SK-N-SH (cell line): ENCODE results near the gene PPP1R27. TPM values are rescaled to one million over a fixed set of nuclear protein-coding genes. Genes with fewer than 3 reads are reported as not detected.

Source experiments
- CTCF ChIA-PET: fragments of 300-600, 350-600 bp; formaldehyde crosslinking; extraction: SDS; loops from one replicate; lab custom pipeline; 2021; lab: Yijun Ruan, JAX
- POLR2A ChIA-PET: fragments of 350-600 bp; sonication (Branson Sonifier 250); formaldehyde crosslinking; extraction: SDS; loops from one replicate; lab custom pipeline; 2020; ENCODE audit warnings: antibody characterized with exemption, inconsistent platforms; lab: Yijun Ruan, JAX
- DNase-seq: peaks from one replicate; pipeline ENCODE4 v3.0.0; 2012
- H2AFZ ChIP-seq: fragments of 200-600 bp; sonication (generic); 2 replicates; pipeline ENCODE4 v1.8.1; 2016; ENCODE audit warnings: antibody characterized with exemption, mild to moderate bottlenecking, low read depth
- H3F3A ChIP-seq: fragments of 200-600 bp; sonication (generic); replicated peaks from 2 replicates; pipeline ENCODE3; 2016; ENCODE audit warnings: antibody characterized with exemption, mild to moderate bottlenecking; ENCODE audit not compliant: insufficient read depth
- H3K27ac ChIP-seq, 2 experiments: fragments of 200-500 bp in 1 of 2; fragments of 200-600 bp in 1 of 2; sonication (Bioruptor generic) in 1 of 2; sonication (generic), shearing (Covaris generic) in 1 of 2; 2 replicates each; pipeline versions ENCODE4 v1.5.1 to v1.6.1; 2014 to 2016; ENCODE audit warnings: low read depth in 2 of 2, inconsistent platforms in 1 of 2, low read length in 1 of 2, mild to moderate bottlenecking in 1 of 2, mixed read lengths in 1 of 2
- H3K27me3 ChIP-seq: fragments of 200-600 bp; sonication (generic), shearing (Covaris generic); 2 replicates; pipeline ENCODE4 v1.6.1; 2016; ENCODE audit warnings: mixed run types; ENCODE audit not compliant: insufficient read depth
- H3K36me3 ChIP-seq, 2 experiments: fragments of 200-500 bp in 1 of 2; fragments of 200-600 bp in 1 of 2; sonication (Bioruptor generic) in 1 of 2; sonication (generic) in 1 of 2; replicated peaks in 1 of 2; 2 replicates each; pipeline versions ENCODE3 to v1.5.1; 2014 to 2016; ENCODE audit warnings: low read length in 1 of 2, mild to moderate bottlenecking in 1 of 2; ENCODE audit not compliant: insufficient read depth in 2 of 2, control insufficient read depth in 1 of 2
- H3K4me1 ChIP-seq, 2 experiments: fragments of 200-500 bp in 1 of 2; fragments of 200-600 bp in 1 of 2; sonication (Bioruptor generic) in 1 of 2; sonication (generic), shearing (Covaris generic) in 1 of 2; 2 replicates each; pipeline versions ENCODE4 v1.5.1 to v1.6.1; 2014 to 2016; ENCODE audit warnings: low read depth in 1 of 2, low read length in 1 of 2, mixed run types in 1 of 2; ENCODE audit not compliant: insufficient read depth in 2 of 2, control insufficient read depth in 1 of 2
- H3K4me2 ChIP-seq: fragments of 200-600 bp; sonication (generic), shearing (Covaris generic); 2 replicates; pipeline ENCODE4 v1.6.1; 2017; ENCODE audit warnings: mixed run types
- H3K4me3 ChIP-seq, 2 experiments: fragments of 200-500 bp in 1 of 2; fragments of 200-600 bp in 1 of 2; sonication (Bioruptor generic) in 1 of 2; sonication (generic), shearing (Covaris generic) in 1 of 2; 2 replicates each; pipeline versions ENCODE4 v1.5.1 to v1.8.1; 2014 to 2016; ENCODE audit warnings: low read depth in 2 of 2, inconsistent platforms in 1 of 2, low read length in 1 of 2, mild to moderate bottlenecking in 1 of 2, mixed read lengths in 1 of 2, moderate library complexity in 1 of 2
- H3K79me2 ChIP-seq: fragments of 200-600 bp; sonication (generic); 2 replicates; pipeline ENCODE4 v1.8.1; 2017; ENCODE audit warnings: mild to moderate bottlenecking; ENCODE audit not compliant: insufficient read depth
- H3K9ac ChIP-seq: fragments of 200-600 bp; sonication (generic); 2 replicates; pipeline ENCODE4 v1.6.1; 2017; ENCODE audit warnings: mixed run types
- H3K9me2 ChIP-seq: fragments of 200-600 bp; sonication (generic); 2 replicates; pipeline ENCODE4 v1.6.1; 2017; ENCODE audit warnings: mixed run types
- H3K9me3 ChIP-seq: fragments of 200-600 bp; sonication (generic); 2 replicates; pipeline ENCODE4 v1.6.1; 2017; ENCODE audit warnings: mixed run types, mild to moderate bottlenecking, moderate library complexity
- H4K20me1 ChIP-seq: fragments of 200-600 bp; sonication (generic); 2 replicates; pipeline ENCODE4 v1.6.1; 2017; ENCODE audit warnings: mild to moderate bottlenecking, mixed run types; ENCODE audit not compliant: insufficient read depth
- CHD2 ChIP-seq: fragments of 150-350 bp; IDR thresholded peaks from 2 replicates; pipeline ENCODE4 v1.6.1; 2018; ENCODE audit warnings: low read length; ENCODE audit not compliant: partially characterized antibody
- ELF1 ChIP-seq: IDR thresholded peaks from 2 replicates; pipeline ENCODE4 v1.4.0; 2012
- EP300 ChIP-seq, 2 experiments: IDR thresholded peaks; 2 replicates each; pipeline versions ENCODE4 v1.4.0 to v1.6.1; 2012; ENCODE audit warnings: borderline replicate concordance in 1 of 2, low read depth in 1 of 2, low read length in 1 of 2
- EZH2phosphoT487 ChIP-seq: fragments of 200-600 bp; sonication (generic); IDR thresholded peaks from 2 replicates; pipeline ENCODE4 v1.6.1; 2017; ENCODE audit warnings: low read depth, mixed run types, mild to moderate bottlenecking, antibody characterized with exemption, moderate library complexity, borderline replicate concordance
- FOSL2 ChIP-seq: IDR thresholded peaks from 2 replicates; pipeline ENCODE4 v1.4.0; 2012; ENCODE audit warnings: low read depth, mild to moderate bottlenecking, moderate library complexity, borderline replicate concordance
- FOXJ3 ChIP-seq: sonication (generic); formaldehyde crosslinking; IDR thresholded peaks from 2 replicates; pipeline ENCODE4 v1.5.1; 2020; ENCODE audit warnings: mild to moderate bottlenecking, missing genetic modification reagents
- FOXM1 ChIP-seq: IDR thresholded peaks from 2 replicates; pipeline ENCODE4 v1.4.0; 2012; ENCODE audit warnings: low read depth, mild to moderate bottlenecking
- GABPA ChIP-seq: IDR thresholded peaks from 2 replicates; pipeline ENCODE4 v1.4.0; 2012; ENCODE audit warnings: low read depth, mild to moderate bottlenecking
- MXI1 ChIP-seq: IDR thresholded peaks from 2 replicates; pipeline ENCODE4 v1.6.1; 2012; ENCODE audit warnings: mild to moderate bottlenecking, low read depth, low read length, improper control_type of control experiment
- NFIC ChIP-seq: IDR thresholded peaks from 2 replicates; pipeline ENCODE4 v1.4.0; 2012; ENCODE audit warnings: borderline replicate concordance
- NRF1 ChIP-seq: IDR thresholded peaks from 2 replicates; pipeline ENCODE4 v1.6.1; 2012; ENCODE audit warnings: low read depth, mild to moderate bottlenecking, low read length
- RFX5 ChIP-seq: IDR thresholded peaks from 2 replicates; pipeline ENCODE4 v1.6.1; 2012; ENCODE audit warnings: mild to moderate bottlenecking, improper control_type of control experiment, low read length
- SIN3A ChIP-seq: IDR thresholded peaks from 2 replicates; pipeline ENCODE4 v1.6.1; 2012; ENCODE audit warnings: low read depth, mild to moderate bottlenecking, low read length, moderate library complexity, borderline replicate concordance
- SMC3 ChIP-seq: IDR thresholded peaks from 2 replicates; pipeline ENCODE4 v1.6.1; 2012; ENCODE audit warnings: low read depth, low read length, improper control_type of control experiment
- TAF1 ChIP-seq: IDR thresholded peaks from 2 replicates; pipeline ENCODE4 v1.6.1; 2012; ENCODE audit warnings: low read depth, mild to moderate bottlenecking, low read length, moderate library complexity, borderline replicate concordance
- TCF12 ChIP-seq: IDR thresholded peaks from 2 replicates; pipeline ENCODE4 v1.4.0; 2012
- TEAD4 ChIP-seq: IDR thresholded peaks from 2 replicates; pipeline ENCODE4 v1.4.0; 2012; ENCODE audit warnings: mild to moderate bottlenecking, borderline replicate concordance; ENCODE audit not compliant: insufficient read depth
- WGBS: methylation state at CpG from one replicate; pipeline ENCODE4 v1.1.6; 2017; ENCODE audit warnings: low lambda C conversion rate; 5-methylcytosine and 5-hydroxymethylcytosine counted together
- polyA plus RNA-seq, 3 experiments: library from polyadenylated mRNA; depleted of rRNA; stranded (reverse); fragments of >200 nt; gene quantifications; 2 replicates each; pipeline ENCODE4 v1.2.3, GENCODE V29; 2012
- TF ChIP-seq, protein P1 (sequence below): fragments of 150-350 bp; IDR thresholded peaks from 2 replicates; pipeline ENCODE4 v1.6.1; 2017; ENCODE audit warnings: antibody characterized with exemption, low read length, low read depth, borderline replicate concordance
- TF ChIP-seq, protein P2 (sequence below): IDR thresholded peaks from 2 replicates; pipeline ENCODE4 v1.4.0; 2012; ENCODE audit warnings: low read depth, borderline replicate concordance
- TF ChIP-seq, protein P3 (sequence below): IDR thresholded peaks from 2 replicates; pipeline ENCODE4 v1.6.1; 2012; ENCODE audit warnings: mild to moderate bottlenecking, low read depth, low read length, moderate library complexity
- TF ChIP-seq, protein P4 (sequence below): IDR thresholded peaks from 2 replicates; pipeline ENCODE4 v1.4.0; 2012; ENCODE audit warnings: low read depth
- TF ChIP-seq, protein P5 (sequence below): IDR thresholded peaks from 2 replicates; pipeline ENCODE4; 2012

Gene PPP1R27
- polyA plus RNA-seq, 1 of the 3 experiments (the other 2 are of a cell fraction), result 0.07 TPM

DNA sequence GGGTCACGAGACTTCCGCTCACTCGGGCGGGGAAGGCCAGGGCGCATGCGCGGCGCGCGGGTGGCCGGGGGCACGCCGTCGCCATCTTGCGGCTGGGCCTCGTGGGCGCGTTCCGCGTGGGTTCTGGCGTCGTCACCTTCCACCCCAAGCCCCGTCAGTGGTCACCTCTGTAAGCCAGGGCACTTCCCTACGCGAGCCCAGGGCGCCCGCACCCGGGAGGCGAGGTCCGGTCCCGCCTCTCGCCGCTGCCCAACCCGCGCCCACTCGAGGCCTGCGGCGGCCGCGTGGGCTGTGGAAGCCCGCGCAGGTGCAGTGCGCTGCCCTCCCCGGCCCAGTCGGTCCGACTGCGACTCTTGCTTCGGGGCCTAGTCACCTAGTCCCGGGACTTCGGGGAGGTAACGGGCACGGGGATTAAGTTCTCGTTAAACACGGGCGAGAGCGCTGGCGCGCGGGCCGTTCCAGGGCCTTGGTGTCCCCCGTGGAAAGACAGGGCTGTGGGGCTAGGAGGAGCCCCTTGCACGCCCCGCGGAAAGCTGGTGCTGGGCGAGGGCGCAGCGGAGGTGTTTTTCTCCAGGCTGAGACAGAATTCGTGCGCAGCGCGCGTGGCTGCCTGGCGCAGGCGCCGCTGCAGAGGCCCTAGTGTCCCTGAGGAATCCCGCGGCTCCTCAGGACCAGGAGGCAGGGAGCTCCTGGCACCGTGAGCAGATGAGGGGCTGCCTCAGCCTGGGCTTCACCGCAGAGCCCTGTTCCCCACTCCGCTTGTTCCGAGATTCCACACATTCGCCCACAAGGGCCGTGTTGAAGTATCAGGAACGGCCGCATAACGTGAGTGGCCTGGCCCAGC lies 36.8 kb upstream of the PPP1R27 start:
- Histone ChIP-seq H3K4me3 (peak overlapping the region; percentile 82 to 83), H3K4me2 (peak overlapping the region; percentile 100), H3K27ac (peak overlapping the region; percentile 95), H3K27me3 (no peaks in the 10 kb centered on the region), H3F3A (peaks cover 70% of the 10 kb centered on the region), H2AFZ (peak overlapping the region; percentile 69), H3K9me2 (no peaks in the 10 kb centered on the region), H4K20me1 (peaks cover 34% of the 10 kb centered on the region), H3K4me1 (peaks cover 24 to 40% of the 10 kb centered on the region in 2 experiments; a peak in 3 of 4 replicates), H3K9ac (peak overlapping the region; percentile 99), H3K36me3 (peaks cover 15 to 22% of the 10 kb centered on the region in 2 experiments), H3K9me3 (no peaks in the 10 kb centered on the region), H3K79me2 (peaks cover 51% of the 10 kb centered on the region)
- WGBS, result 6% methylated on average over 28 of the region's 86 CpGs
- peak; percentile 100 for DNase-seq
- ChIA-PET POLR2A (interaction anchor here (0.5 to 2.4 kb wide), 11 partner anchors 10 to 344 kb away, joined by 3 to 16 read pairs (median 5); partner anchors contain the start of genes ARL16, HGS, MAFG and MCRIP1), CTCF (interaction anchor here (1.0 to 6.9 kb wide), 11 partner anchors 10 to 150 kb away, joined by 3 to 54 read pairs (median 22); partner anchors contain the start of genes ALYREF, ANAPC11, CENPX and LRRC45)
- TF ChIP-seq, protein P1, sequence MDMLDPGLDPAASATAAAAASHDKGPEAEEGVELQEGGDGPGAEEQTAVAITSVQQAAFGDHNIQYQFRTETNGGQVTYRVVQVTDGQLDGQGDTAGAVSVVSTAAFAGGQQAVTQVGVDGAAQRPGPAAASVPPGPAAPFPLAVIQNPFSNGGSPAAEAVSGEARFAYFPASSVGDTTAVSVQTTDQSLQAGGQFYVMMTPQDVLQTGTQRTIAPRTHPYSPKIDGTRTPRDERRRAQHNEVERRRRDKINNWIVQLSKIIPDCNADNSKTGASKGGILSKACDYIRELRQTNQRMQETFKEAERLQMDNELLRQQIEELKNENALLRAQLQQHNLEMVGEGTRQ, result no peak; the same call in 1 of the 2 replicates
- no peak for TF ChIP-seq SMC3
- peak; percentile 77 for TF ChIP-seq MXI1
- TF ChIP-seq, protein P2, sequence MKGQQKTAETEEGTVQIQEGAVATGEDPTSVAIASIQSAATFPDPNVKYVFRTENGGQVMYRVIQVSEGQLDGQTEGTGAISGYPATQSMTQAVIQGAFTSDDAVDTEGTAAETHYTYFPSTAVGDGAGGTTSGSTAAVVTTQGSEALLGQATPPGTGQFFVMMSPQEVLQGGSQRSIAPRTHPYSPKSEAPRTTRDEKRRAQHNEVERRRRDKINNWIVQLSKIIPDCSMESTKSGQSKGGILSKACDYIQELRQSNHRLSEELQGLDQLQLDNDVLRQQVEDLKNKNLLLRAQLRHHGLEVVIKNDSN, result peak; percentile 90
- no peak for TF ChIP-seq EZH2phosphoT487
- peak; percentile 54; the same call in 1 of the 2 replicates for TF ChIP-seq TEAD4
- TF ChIP-seq, protein P3, sequence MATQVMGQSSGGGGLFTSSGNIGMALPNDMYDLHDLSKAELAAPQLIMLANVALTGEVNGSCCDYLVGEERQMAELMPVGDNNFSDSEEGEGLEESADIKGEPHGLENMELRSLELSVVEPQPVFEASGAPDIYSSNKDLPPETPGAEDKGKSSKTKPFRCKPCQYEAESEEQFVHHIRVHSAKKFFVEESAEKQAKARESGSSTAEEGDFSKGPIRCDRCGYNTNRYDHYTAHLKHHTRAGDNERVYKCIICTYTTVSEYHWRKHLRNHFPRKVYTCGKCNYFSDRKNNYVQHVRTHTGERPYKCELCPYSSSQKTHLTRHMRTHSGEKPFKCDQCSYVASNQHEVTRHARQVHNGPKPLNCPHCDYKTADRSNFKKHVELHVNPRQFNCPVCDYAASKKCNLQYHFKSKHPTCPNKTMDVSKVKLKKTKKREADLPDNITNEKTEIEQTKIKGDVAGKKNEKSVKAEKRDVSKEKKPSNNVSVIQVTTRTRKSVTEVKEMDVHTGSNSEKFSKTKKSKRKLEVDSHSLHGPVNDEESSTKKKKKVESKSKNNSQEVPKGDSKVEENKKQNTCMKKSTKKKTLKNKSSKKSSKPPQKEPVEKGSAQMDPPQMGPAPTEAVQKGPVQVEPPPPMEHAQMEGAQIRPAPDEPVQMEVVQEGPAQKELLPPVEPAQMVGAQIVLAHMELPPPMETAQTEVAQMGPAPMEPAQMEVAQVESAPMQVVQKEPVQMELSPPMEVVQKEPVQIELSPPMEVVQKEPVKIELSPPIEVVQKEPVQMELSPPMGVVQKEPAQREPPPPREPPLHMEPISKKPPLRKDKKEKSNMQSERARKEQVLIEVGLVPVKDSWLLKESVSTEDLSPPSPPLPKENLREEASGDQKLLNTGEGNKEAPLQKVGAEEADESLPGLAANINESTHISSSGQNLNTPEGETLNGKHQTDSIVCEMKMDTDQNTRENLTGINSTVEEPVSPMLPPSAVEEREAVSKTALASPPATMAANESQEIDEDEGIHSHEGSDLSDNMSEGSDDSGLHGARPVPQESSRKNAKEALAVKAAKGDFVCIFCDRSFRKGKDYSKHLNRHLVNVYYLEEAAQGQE, result peak; percentile 56; the same call in 1 of the 2 replicates
- TF ChIP-seq TCF12, result no peak; the same call in 1 of the 2 replicates
- TF ChIP-seq, protein P4, sequence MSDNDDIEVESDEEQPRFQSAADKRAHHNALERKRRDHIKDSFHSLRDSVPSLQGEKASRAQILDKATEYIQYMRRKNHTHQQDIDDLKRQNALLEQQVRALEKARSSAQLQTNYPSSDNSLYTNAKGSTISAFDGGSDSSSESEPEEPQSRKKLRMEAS, result peak; percentile 99
- TF ChIP-seq NRF1, result peak; percentile 92
- no peak for TF ChIP-seq NFIC
- no peak for TF ChIP-seq RFX5
- TF ChIP-seq CHD2, result peak; percentile 51
- peak; percentile 95; the same call in 1 of the 2 replicates for TF ChIP-seq ELF1
- TF ChIP-seq, protein P5, sequence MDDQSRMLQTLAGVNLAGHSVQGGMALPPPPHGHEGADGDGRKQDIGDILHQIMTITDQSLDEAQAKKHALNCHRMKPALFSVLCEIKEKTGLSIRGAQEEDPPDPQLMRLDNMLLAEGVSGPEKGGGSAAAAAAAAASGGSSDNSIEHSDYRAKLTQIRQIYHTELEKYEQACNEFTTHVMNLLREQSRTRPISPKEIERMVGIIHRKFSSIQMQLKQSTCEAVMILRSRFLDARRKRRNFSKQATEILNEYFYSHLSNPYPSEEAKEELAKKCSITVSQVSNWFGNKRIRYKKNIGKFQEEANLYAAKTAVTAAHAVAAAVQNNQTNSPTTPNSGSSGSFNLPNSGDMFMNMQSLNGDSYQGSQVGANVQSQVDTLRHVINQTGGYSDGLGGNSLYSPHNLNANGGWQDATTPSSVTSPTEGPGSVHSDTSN, result no peak
- TF ChIP-seq EP300 (IDR thresholded peaks at IDR 0.05; ENCODE audit: borderline replicate concordance in 1 of 2, low read depth in 1 of 2, low read length in 1 of 2), result 0 out of 4 replicates have a peak, but pooled peaks of 1 of the 2 experiments have one; percentile 6
- peak; percentile 86; the same call in 1 of the 2 replicates for TF ChIP-seq SIN3A
- TF ChIP-seq GABPA, result peak; percentile 83; the same call in 1 of the 2 replicates
- no peak for TF ChIP-seq FOSL2
- TF ChIP-seq FOXM1, result 0 out of 2 replicates have a peak, but pooled peaks have one; percentile 31
- TF ChIP-seq FOXJ3, result no peak
- peak; percentile 90 for TF ChIP-seq TAF1
